GM12878 (cell line): ENCODE data around the gene NDOR1. TPM values are rescaled to one million over a fixed set of nuclear protein-coding genes. Genes with fewer than 3 reads are reported as not detected.

ENCODE experiments used
- ATAC-seq: fragments of 200-7000 bp; cut with Tn5 transposase; 3 replicates; pipeline ENCODE4 v1.9.1; 2020; ENCODE audit warnings: mild to moderate bottlenecking, moderate library complexity
- BruUV-seq: library from RNA; stranded (reverse); fragments of 400-500 nt; replicated peaks from 2 replicates; lab custom pipeline; 2021; lab: Mats Ljungman, UMichigan
- CTCF ChIA-PET: fragments of 300-600 bp; sonication (Branson Sonifier 250); formaldehyde crosslinking; extraction: SDS; loops from one replicate; lab custom pipeline; 2021; ENCODE audit warnings: inconsistent platforms; lab: Yijun Ruan, JAX
- POLR2A ChIA-PET: fragments of 350-600 bp; formaldehyde crosslinking; extraction: SDS; loops from one replicate; lab custom pipeline; 2021; ENCODE audit warnings: inconsistent platforms; lab: Charles Lee
- RAD21 ChIA-PET: fragments of 300-600 bp; sonication (Branson Sonifier 250); formaldehyde crosslinking; loops from one replicate; lab custom pipeline; 2023; ENCODE audit warnings: antibody characterized with exemption; ENCODE audit not compliant: unreplicated experiment; lab: Charles Lee
- SMC1A ChIA-PET: fragments of 300-600 bp; sonication (Branson Sonifier 250); formaldehyde crosslinking; loops from one replicate; lab custom pipeline; 2023; ENCODE audit not compliant: unreplicated experiment, uncharacterized antibody; lab: Charles Lee
- DNase-seq: peaks from one replicate; pipeline ENCODE4 v3.0.0-alpha.2; 2011; ENCODE audit warnings: low read depth, low spot score
- FAIRE-seq: peaks from 3 replicates; lab custom pipeline; 2011; peaks lifted over from hg19 to GRCh38; lab: Jason Lieb, UNC
- H2AFZ ChIP-seq: 2 replicates; pipeline ENCODE4 v1.6.0; 2011; ENCODE audit warnings: low read depth, low read length, control low read depth; ENCODE audit not compliant: control insufficient read depth
- H3K27ac ChIP-seq: 2 replicates; pipeline ENCODE4 v1.5.1; 2011; ENCODE audit warnings: control low read depth; ENCODE audit not compliant: control insufficient read depth, insufficient read depth
- H3K27me3 ChIP-seq, 2 experiments: replicated peaks in 1 of 2; 2 replicates each; pipeline versions ENCODE4 v1.6.0 to v1.6.1; 2011; ENCODE audit warnings: low read length in 1 of 2; ENCODE audit not compliant: control insufficient read depth in 2 of 2, insufficient read depth in 2 of 2
- H3K36me3 ChIP-seq, 2 experiments: 2 replicates each; pipeline ENCODE4 v1.5.1; 2011; ENCODE audit warnings: low read length in 1 of 2; ENCODE audit not compliant: control insufficient read depth in 2 of 2, insufficient read depth in 2 of 2
- H3K4me1 ChIP-seq: 2 replicates; pipeline ENCODE4 v1.6.1; 2011; ENCODE audit warnings: mild to moderate bottlenecking, low read length, moderate library complexity, mixed read lengths; ENCODE audit not compliant: control insufficient read depth, insufficient read depth
- H3K4me2 ChIP-seq: 2 replicates; pipeline ENCODE4 v1.6.0; 2011; ENCODE audit warnings: control low read depth; ENCODE audit not compliant: control insufficient read depth, insufficient read depth
- H3K4me3 ChIP-seq: fragments of 200-600 bp; sonication (generic); 2 replicates; pipeline ENCODE4 v1.5.1; 2016
- H3K79me2 ChIP-seq: 2 replicates; pipeline ENCODE4 v1.6.0; 2011; ENCODE audit warnings: low read length; ENCODE audit not compliant: control insufficient read depth, insufficient read depth
- H3K9ac ChIP-seq: 2 replicates; pipeline ENCODE4 v1.8.0; 2011; ENCODE audit warnings: low read length, control low read depth, mixed read lengths; ENCODE audit not compliant: control insufficient read depth, insufficient read depth
- H3K9me3 ChIP-seq: replicated peaks from 3 replicates; pipeline ENCODE4 v1.5.1; 2011; ENCODE audit warnings: mild to moderate bottlenecking, low read length; ENCODE audit not compliant: control insufficient read depth, insufficient read depth
- H4K20me1 ChIP-seq: 2 replicates; pipeline ENCODE4 v1.6.0; 2011; ENCODE audit not compliant: control insufficient read depth, insufficient read depth
- BHLHE40 ChIP-seq, 2 experiments: fragments of 450-650 bp in 1 of 2; IDR thresholded peaks; 2 replicates each; pipeline ENCODE4 v1.6.1; 2011 to 2017; ENCODE audit warnings: low read depth in 2 of 2, borderline replicate concordance in 1 of 2, improper control_type of control experiment in 1 of 2, low read length in 1 of 2, mild to moderate bottlenecking in 1 of 2
- RBBP5 ChIP-seq: fragments of 200-600 bp; sonication (generic); conservative IDR thresholded peaks from 2 replicates; pipeline ENCODE4 v1.6.1; 2016
- SUZ12 ChIP-seq: fragments of 200-600 bp; sonication (generic); IDR thresholded peaks from one replicate; pipeline ENCODE4 v1.6.1; 2018; ENCODE audit warnings: antibody characterized with exemption, mild to moderate bottlenecking; ENCODE audit not compliant: unreplicated experiment
- ZSCAN29 ChIP-seq: fragments of 450-650 bp; IDR thresholded peaks from 2 replicates; pipeline ENCODE4 v1.6.1; 2017; ENCODE audit warnings: mild to moderate bottlenecking, moderate library complexity
- WGBS: methylation state at CpG from one replicate; pipeline ENCODE4 v1.1.6; 2016; ENCODE audit warnings: low lambda C conversion rate; ENCODE audit not compliant: insufficient replicate concordance, insufficient coverage; ENCODE audit errors: missing lambda C conversion rate; 5-methylcytosine and 5-hydroxymethylcytosine counted together
- in situ Hi-C: fragments of 300-500 bp; cut with MboI; formaldehyde crosslinking; loops from 9 replicates; pipeline ENCODE4 v1.14.3; 2018; ENCODE audit warnings: mixed read lengths
- intact Hi-C: fragments of 100-400 bp; cut with micrococcal nuclease; formaldehyde crosslinking; loops from one replicate; pipeline ENCODE4 v1.14.2; 2022; ENCODE audit not compliant: unreplicated experiment
- polyA plus RNA-seq, 11 experiments: library from polyadenylated mRNA; depleted of rRNA in 4 of 11; unstranded in 6 of 11; stranded (reverse) in 5 of 11; fragments of >200 nt; fragmentation: Nextera tagmentation in 4 of 11; fragmentation: Illumina TruSeq in 1 of 11; extraction: Ambion mirVana in 4 of 11; extraction: Trizol in 1 of 11; gene quantifications; 1 replicate in 1 of 11; 2 replicates in 10 of 11; pipeline versions ENCODE4 v1.2.1 to v1.2.3, GENCODE V29; 2011 to 2016; ENCODE audit warnings: inconsistent platforms in 2 of 11, missing spikeins in 2 of 11, low read depth in 1 of 11
- total RNA-seq, 4 experiments: library from RNA; depleted of rRNA in 3 of 4; stranded (reverse); fragments of >200 nt in 3 of 4; fragmentation: Illumina TruSeq in 1 of 4; extraction: Trizol in 1 of 4; gene quantifications; 2 replicates each; pipeline versions ENCODE4 v1.2.1 to v1.2.3, GENCODE V29; 2013 to 2021
- TF ChIP-seq, protein P1 (sequence below): fragments of 450-650 bp; IDR thresholded peaks from 2 replicates; pipeline ENCODE4 v1.6.1; 2018; ENCODE audit warnings: borderline replicate concordance, mild to moderate bottlenecking; ENCODE audit not compliant: partially characterized antibody
- TF ChIP-seq, protein P2 (sequence below): IDR thresholded peaks from 2 replicates; pipeline ENCODE4 v1.6.1; 2012; ENCODE audit warnings: low read depth, low read length, improper control_type of control experiment
- TF ChIP-seq, protein P3 (sequence below): IDR thresholded peaks from 2 replicates; pipeline ENCODE4 v1.6.1; 2011; ENCODE audit warnings: mild to moderate bottlenecking, low read depth, low read length, moderate library complexity; ENCODE audit not compliant: insufficient replicate concordance

The NDOR1 gene
- total and polyA plus RNA-seq, 10 of the 15 experiments (the other 5 are each of a cell fraction or from before 2014, with no cell fraction given): 0.04 to 32.9 (median 11.1) TPM

DNA sequence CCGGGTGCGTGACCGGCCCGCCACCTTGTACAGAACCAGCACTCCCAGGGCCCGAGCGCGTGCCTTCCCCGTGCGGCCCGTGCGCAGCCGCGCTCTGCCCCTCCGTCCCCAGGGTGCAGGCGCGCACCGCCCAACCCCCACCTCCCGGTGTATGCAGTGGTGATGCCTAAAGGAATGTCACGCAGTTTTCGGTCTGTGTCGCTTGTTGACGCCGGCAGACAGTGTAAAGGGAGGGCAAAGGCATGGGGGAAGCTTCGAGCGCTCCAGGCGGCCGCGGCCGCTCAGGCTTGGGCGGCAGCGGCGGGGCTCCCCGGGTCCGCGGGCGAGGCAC is 37.0 kb upstream of the NDOR1 start:
- Histone ChIP-seq H3K4me2 (peak overlapping the region; percentile 82), H3K9ac (no peak overlapping the region), H3K27me3 (peaks cover 0 to 8% of the 10 kb centered on the region in 2 experiments; a peak in 3 of 4 replicates), H3K4me1 (peaks cover 8% of the 10 kb centered on the region; the same call in 1 of the 2 replicates), H3K27ac (no peak overlapping the region), H3K9me3 (no peaks in the 10 kb centered on the region), H3K79me2 (no peaks in the 10 kb centered on the region), H2AFZ (no peak overlapping the region), H3K36me3 (no peaks in the 10 kb centered on the region), H3K4me3 (no peak overlapping the region), H4K20me1 (no peaks in the 10 kb centered on the region)
- peak; percentile 20 for ATAC-seq
- no peak for FAIRE-seq
- CTCF ChIA-PET: interaction anchor here (1.4 kb wide), 1 partner anchor 38 kb away, joined by 3 read pairs; no protein-coding TSS in a partner anchor
- WGBS: under 1% methylated on average over 19 of the region's 36 CpGs
- RAD21 ChIA-PET: interaction anchor here (0.8 to 4.3 kb wide), 5 partner anchors 18 to 73 kb away, joined by 3 to 25 read pairs (median 3); no protein-coding TSS in a partner anchor
- BruUV-seq: no TSS peak
- intact Hi-C loops: no loop called here
- SMC1A ChIA-PET: interaction anchor here (1.0 kb wide), 1 partner anchor 11 kb away, joined by 3 read pairs; no protein-coding TSS in a partner anchor
- POLR2A ChIA-PET: interaction anchor here (0.9 to 4.4 kb wide), 6 partner anchors 10 to 82 kb away, joined by 3 to 37 read pairs (median 8); partner anchors contain the start of gene MAN1B1
- DNase-seq: no peak
- TF ChIP-seq, protein P1, sequence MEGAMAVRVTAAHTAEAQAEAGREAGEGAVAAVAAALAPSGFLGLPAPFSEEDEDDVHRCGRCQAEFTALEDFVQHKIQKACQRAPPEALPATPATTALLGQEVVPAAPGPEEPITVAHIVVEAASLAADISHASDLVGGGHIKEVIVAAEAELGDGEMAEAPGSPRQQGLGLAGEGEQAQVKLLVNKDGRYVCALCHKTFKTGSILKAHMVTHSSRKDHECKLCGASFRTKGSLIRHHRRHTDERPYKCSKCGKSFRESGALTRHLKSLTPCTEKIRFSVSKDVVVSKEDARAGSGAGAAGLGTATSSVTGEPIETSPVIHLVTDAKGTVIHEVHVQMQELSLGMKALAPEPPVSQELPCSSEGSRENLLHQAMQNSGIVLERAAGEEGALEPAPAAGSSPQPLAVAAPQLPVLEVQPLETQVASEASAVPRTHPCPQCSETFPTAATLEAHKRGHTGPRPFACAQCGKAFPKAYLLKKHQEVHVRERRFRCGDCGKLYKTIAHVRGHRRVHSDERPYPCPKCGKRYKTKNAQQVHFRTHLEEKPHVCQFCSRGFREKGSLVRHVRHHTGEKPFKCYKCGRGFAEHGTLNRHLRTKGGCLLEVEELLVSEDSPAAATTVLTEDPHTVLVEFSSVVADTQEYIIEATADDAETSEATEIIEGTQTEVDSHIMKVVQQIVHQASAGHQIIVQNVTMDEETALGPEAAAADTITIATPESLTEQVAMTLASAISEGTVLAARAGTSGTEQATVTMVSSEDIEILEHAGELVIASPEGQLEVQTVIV: no peak
- TF ChIP-seq RBBP5: no peak
- TF ChIP-seq ZSCAN29: no peak
- TF ChIP-seq BHLHE40 (IDR thresholded peaks at IDR 0.05; ENCODE audit: borderline replicate concordance in 1 of 2, low read depth in 2 of 2, low read length in 1 of 2): peak; percentile 26 to 71; a peak in 3 of 4 replicates
- TF ChIP-seq SUZ12: peak; percentile 88
- TF ChIP-seq, protein P2, sequence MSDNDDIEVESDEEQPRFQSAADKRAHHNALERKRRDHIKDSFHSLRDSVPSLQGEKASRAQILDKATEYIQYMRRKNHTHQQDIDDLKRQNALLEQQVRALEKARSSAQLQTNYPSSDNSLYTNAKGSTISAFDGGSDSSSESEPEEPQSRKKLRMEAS: peak; percentile 43; the same call in 1 of the 2 replicates
- TF ChIP-seq, protein P3, sequence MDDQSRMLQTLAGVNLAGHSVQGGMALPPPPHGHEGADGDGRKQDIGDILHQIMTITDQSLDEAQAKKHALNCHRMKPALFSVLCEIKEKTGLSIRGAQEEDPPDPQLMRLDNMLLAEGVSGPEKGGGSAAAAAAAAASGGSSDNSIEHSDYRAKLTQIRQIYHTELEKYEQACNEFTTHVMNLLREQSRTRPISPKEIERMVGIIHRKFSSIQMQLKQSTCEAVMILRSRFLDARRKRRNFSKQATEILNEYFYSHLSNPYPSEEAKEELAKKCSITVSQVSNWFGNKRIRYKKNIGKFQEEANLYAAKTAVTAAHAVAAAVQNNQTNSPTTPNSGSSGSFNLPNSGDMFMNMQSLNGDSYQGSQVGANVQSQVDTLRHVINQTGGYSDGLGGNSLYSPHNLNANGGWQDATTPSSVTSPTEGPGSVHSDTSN: no peak
- in situ Hi-C loops: no loop called here
